ENCODE results near the gene VAV3.

VAV3 gene

DNA sequence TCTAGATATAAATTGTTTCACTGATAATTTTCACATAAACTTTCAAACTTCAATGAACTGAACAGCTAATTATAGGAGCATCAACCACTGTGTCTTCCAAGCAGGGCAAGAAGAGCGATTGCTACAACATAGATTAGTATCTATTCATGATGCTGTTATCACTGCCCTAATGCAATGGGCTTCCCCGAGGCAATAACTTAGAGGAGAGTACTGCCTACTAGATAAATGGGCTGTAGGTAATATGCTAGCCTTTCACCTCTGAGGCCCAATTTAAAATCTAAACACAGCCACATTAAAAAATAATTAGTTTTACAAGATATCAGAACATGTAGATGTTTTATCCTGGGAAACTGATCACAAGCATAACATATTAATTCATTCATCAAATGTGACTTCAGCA is 318.0 kb downstream of the VAV3 start:
- TF ChIP-seq, protein P1, sequence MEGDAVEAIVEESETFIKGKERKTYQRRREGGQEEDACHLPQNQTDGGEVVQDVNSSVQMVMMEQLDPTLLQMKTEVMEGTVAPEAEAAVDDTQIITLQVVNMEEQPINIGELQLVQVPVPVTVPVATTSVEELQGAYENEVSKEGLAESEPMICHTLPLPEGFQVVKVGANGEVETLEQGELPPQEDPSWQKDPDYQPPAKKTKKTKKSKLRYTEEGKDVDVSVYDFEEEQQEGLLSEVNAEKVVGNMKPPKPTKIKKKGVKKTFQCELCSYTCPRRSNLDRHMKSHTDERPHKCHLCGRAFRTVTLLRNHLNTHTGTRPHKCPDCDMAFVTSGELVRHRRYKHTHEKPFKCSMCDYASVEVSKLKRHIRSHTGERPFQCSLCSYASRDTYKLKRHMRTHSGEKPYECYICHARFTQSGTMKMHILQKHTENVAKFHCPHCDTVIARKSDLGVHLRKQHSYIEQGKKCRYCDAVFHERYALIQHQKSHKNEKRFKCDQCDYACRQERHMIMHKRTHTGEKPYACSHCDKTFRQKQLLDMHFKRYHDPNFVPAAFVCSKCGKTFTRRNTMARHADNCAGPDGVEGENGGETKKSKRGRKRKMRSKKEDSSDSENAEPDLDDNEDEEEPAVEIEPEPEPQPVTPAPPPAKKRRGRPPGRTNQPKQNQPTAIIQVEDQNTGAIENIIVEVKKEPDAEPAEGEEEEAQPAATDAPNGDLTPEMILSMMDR (IDR thresholded peaks at IDR 0.05; ENCODE audit: insufficient read depth, low read length, missing control alignments): no peak
- no peak for DNase-seq (ENCODE audit: low read depth, low spot score)
- no peak overlapping the region for H3K4me3 ChIP-seq (ENCODE audit: low read depth, low read length)
- ChIA-PET POLR2A (no interaction called here), CTCF (no interaction called here)

DNA sequence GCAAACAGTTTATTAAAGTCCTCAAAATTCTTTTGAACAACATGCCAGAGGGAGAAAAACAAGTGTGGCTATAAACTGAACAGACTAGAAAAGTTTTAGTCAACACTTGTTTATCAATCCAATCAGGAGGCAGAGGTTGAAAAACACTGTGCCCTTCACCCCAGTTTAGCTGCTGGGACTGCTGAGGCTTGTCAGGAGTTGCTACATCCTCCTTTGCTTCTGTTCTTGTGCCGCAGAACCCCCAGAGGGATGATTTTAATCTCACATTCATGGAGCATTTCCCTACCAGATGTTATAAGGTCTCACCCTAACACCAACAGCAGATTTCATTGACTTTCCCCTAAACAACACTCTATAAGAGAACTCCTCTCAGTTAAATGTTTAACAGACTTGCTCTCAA is 321.2 kb downstream of the VAV3 start:
- DNase-seq (ENCODE audit: low read depth, low spot score): no peak
- POLR2A ChIA-PET: no interaction called here
- no peak overlapping the region for H3K4me3 ChIP-seq (ENCODE audit: low read depth, low read length)
- TF ChIP-seq, protein P1 (IDR thresholded peaks at IDR 0.05; ENCODE audit: insufficient read depth, low read length, missing control alignments): no peak
- CTCF ChIA-PET: interaction anchor here (1.0 kb wide), 1 partner anchor 17 kb away, joined by 3 read pairs; no protein-coding TSS in a partner anchor

DNA sequence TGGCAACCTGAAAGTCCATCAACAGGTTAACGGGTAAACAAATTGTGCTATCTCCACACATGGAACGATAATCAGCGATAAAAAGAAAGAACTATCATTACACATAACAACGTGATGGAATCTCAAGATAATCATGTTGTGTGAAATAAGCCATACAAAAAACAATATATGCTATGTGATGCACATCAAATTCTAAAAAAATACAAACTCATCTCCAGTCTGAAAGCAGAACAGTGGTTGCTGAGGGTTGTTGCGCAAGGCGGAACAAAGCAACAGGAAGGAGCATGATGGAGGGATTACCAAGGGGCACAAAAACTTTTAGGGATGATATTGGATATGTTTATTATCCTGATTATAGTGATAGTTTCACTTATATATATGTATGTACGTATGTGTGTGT is 324.8 kb downstream of the VAV3 start:
- H3K4me3 ChIP-seq (ENCODE audit: low read depth, low read length): no peak overlapping the region
- ChIA-PET CTCF (no interaction called here), POLR2A (no interaction called here)
- no peak for DNase-seq (ENCODE audit: low read depth, low spot score)
- TF ChIP-seq, protein P1 (IDR thresholded peaks at IDR 0.05; ENCODE audit: insufficient read depth, low read length, missing control alignments): no peak

DNA sequence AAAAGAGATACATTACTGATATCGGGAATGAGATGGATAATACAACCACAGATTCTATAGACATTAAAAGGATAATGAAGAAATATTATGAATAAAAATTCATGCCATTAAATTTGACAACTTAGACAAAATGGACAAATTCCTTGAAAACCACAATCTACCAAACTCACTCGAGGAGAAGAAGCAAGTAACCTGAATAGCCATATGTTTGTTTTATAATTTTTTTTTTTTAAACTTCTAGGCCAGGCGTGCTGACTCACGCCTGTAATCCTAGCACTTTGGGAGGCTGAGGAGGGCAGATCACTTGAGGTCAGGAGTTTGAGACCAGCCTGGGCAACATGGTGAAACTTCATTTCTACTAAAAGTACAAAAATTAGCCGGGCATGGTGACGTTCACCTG is 327.9 kb downstream of the VAV3 start:
- no peak for DNase-seq (ENCODE audit: low read depth, low spot score)
- ChIA-PET POLR2A (no interaction called here), CTCF (interaction anchor here (1.3 kb wide), 1 partner anchor 360 kb away, joined by 4 read pairs; no protein-coding TSS in a partner anchor)
- TF ChIP-seq, protein P1 (IDR thresholded peaks at IDR 0.05; ENCODE audit: insufficient read depth, low read length, missing control alignments): no peak
- H3K4me3 ChIP-seq (ENCODE audit: low read depth, low read length): no peak overlapping the region

DNA sequence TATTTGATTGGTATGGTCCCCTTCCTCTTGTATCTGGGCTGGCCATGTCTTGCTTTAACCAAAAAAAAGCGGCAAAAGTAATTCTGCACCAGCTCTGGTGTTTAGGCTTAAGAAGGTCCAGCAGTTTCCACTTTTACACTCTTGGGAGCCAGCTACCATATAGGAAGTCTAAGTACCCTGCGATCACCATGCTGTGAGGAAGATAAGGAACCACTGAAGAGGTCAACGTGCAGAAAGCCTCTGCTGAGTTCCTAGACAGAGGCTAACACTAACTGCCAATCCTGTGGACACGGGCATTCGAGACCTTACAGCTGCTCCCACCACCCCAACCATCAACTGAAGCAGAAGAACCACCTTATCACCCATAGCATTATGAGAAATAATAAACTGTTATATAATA is 331.4 kb downstream of the VAV3 start:
- no peak for DNase-seq (ENCODE audit: low read depth, low spot score)
- ChIA-PET CTCF (no interaction called here), POLR2A (no interaction called here)
- H3K4me3 ChIP-seq (ENCODE audit: low read depth, low read length): no peak overlapping the region
- TF ChIP-seq, protein P1 (IDR thresholded peaks at IDR 0.05; ENCODE audit: insufficient read depth, low read length, missing control alignments): no peak

DNA sequence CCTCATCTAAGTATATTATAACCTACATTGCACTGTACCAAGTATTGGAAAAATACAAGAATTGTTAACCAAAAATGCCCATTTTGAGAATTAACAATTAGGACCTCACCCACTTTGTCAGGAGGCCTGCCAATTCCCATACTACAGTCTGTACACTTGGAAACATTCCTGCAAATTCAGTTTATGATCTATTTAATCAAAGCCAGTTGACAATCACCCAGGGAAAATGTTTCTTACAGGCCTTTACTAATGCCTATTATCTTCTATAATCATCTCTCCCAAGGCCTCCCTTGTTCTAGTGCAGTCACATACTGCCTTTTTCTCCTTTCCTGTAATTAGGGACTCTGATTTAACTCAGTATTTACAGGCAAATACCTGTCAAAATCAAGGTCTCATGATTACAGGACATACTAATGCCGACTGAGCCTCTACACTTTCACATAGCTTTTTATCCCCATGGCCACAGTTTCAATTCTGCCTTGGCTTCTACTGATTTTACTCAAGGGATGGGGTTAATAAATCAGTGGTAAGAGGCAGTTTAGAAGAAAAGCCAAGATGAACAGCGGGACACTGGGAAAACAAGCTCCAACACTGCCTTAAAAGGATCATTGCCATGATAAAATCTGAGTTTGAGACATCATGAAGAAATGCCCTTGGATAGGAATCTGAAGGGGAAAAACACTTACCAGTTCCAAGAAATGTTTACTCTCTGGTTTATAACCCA is 338.7 kb downstream of the VAV3 start:
- H3K4me3 ChIP-seq (ENCODE audit: low read depth, low read length): no peak overlapping the region
- DNase-seq (ENCODE audit: low read depth, low spot score): peak; percentile 51
- TF ChIP-seq, protein P1 (IDR thresholded peaks at IDR 0.05; ENCODE audit: insufficient read depth, low read length, missing control alignments): no peak
- ChIA-PET POLR2A (no interaction called here), CTCF (interaction anchor here (1.0 kb wide), 1 partner anchor 18 kb away, joined by 3 read pairs; no protein-coding TSS in a partner anchor)

All from AG04449 (cell line).